Measurements from ENCODE around the gene ANKRD10.
A peak's percentile ranks its signal among the peaks of the same experiment; 100 is the strongest.

ANKRD10 gene

GRCh38 chr13:110869805-110870706, 44.8 kb downstream of the ANKRD10 start:
- no peak overlapping the region for H3K4me3 ChIP-seq (replicated peaks; ENCODE audit: insufficient read depth, low read length)
- DNase-seq (ENCODE audit: low read depth in 1 of 2, low spot score in 1 of 2) = peak; percentile 22 to 37

DNA sequence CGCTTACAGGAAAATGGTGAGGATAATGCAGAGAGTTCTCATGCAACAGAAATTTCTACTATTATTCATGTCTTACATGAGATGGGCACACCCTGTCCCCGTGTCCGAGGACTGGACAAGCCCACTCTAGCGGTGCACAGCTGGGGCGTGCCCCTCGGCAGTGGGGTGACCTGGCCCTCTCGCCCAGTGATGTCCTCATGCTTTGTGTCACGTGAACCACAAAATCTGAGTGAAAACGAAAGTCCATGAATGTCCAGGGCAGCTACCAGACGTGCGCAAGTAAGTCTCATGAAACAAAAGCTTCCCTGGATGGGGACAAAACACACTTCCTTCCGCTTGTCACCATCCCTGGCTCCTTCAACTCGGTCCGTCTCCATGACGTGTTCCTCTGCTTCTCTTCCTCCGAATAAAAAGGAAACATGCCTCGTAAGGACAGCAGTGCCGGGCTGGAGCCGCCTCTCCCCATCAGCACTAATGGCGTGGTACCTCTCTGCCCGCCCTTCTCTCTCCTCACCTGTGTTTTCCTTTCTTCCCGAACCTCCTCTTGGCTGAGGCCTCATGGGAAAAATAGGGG, 45.6 kb downstream of the ANKRD10 start:
- no peak for DNase-seq (ENCODE audit: low read depth in 1 of 2, low spot score in 1 of 2)
- Histone ChIP-seq H3K27me3 (ENCODE audit: insufficient read depth, poor library complexity, severe bottlenecking) (peaks cover 21% of the 10 kb centered on the region), H3K4me3 (replicated peaks; ENCODE audit: insufficient read depth, low read length) (no peak overlapping the region), H3K27ac (replicated peaks) (no peak overlapping the region)
- TF ChIP-seq REST (IDR thresholded peaks at IDR 0.05; ENCODE audit: insufficient replicate concordance, low read depth) (no peak), POLR2AphosphoS5 (IDR thresholded peaks at IDR 0.05; ENCODE audit: low read depth) (no peak), GABPA (IDR thresholded peaks at IDR 0.05; ENCODE audit: low read depth) (no peak), CTCF (IDR thresholded peaks at IDR 0.05; ENCODE audit: insufficient read depth, low read length) (no peak), SPI1 (IDR thresholded peaks at IDR 0.05; ENCODE audit: borderline replicate concordance, low read depth) (no peak)

More at GRCh38 chr13:110869805-110870706, 44.8 kb downstream of the ANKRD10 start:
- TF ChIP-seq SPI1 (IDR thresholded peaks at IDR 0.05; ENCODE audit: borderline replicate concordance, low read depth) = no peak
- no peak for TF ChIP-seq CTCF (IDR thresholded peaks at IDR 0.05; ENCODE audit: insufficient read depth, low read length)
- TF ChIP-seq POLR2AphosphoS5 (IDR thresholded peaks at IDR 0.05; ENCODE audit: low read depth) = no peak
- no peak for TF ChIP-seq GABPA (IDR thresholded peaks at IDR 0.05; ENCODE audit: low read depth)
- no peak for TF ChIP-seq REST (IDR thresholded peaks at IDR 0.05; ENCODE audit: insufficient replicate concordance, low read depth)
- Histone ChIP-seq H3K27ac (replicated peaks) (no peak overlapping the region), H3K27me3 (ENCODE audit: insufficient read depth, poor library complexity, severe bottlenecking) (peaks cover 24% of the 10 kb centered on the region)

GRCh38 chr13:110868720-110869119, 46.1 kb downstream of the ANKRD10 start:
- no peak for TF ChIP-seq POLR2AphosphoS5 (IDR thresholded peaks at IDR 0.05; ENCODE audit: low read depth)
- TF ChIP-seq CTCF (IDR thresholded peaks at IDR 0.05; ENCODE audit: insufficient read depth, low read length) = no peak
- no peak for TF ChIP-seq GABPA (IDR thresholded peaks at IDR 0.05; ENCODE audit: low read depth)
- TF ChIP-seq SPI1 (IDR thresholded peaks at IDR 0.05; ENCODE audit: borderline replicate concordance, low read depth) = no peak
- no peak for TF ChIP-seq REST (IDR thresholded peaks at IDR 0.05; ENCODE audit: insufficient replicate concordance, low read depth)
- H3K27ac ChIP-seq (replicated peaks) = no peak overlapping the region
- H3K27me3 ChIP-seq (ENCODE audit: insufficient read depth, poor library complexity, severe bottlenecking) = peaks cover 19% of the 10 kb centered on the region
- DNase-seq (ENCODE audit: low read depth in 1 of 2, low spot score in 1 of 2) = no peak
- H3K4me3 ChIP-seq (replicated peaks; ENCODE audit: insufficient read depth, low read length) = no peak overlapping the region

Data from HL-60 (cell line).